Lung (tissue), 12 donors: ENCODE data around the gene ALK. TPM values are rescaled to one million over a fixed set of nuclear protein-coding genes. Genes with fewer than 3 reads are reported as not detected.

Experiments
- ATAC-seq: fragments of 200-7000 bp; cut with Tn5 transposase; one replicate; pipeline ENCODE4 v1.9.1; 2020; ENCODE audit warnings: moderate number of reproducible peaks; ENCODE audit not compliant: insufficient read depth, low FRiP score
- DNase-seq, 3 donors: peaks; one replicate each; pipeline ENCODE4 v3.0.0-alpha.2; 2013 to 2017
- H3K27ac ChIP-seq, 2 donors: one replicate each; pipeline ENCODE4 v1.5.1; 2013; ENCODE audit warnings: mild to moderate bottlenecking in 2 of 2, moderate library complexity in 2 of 2, control low read depth in 1 of 2, inconsistent platforms in 1 of 2, low read depth in 1 of 2, low read length in 1 of 2
- H3K27me3 ChIP-seq, 3 donors: one replicate each; pipeline ENCODE4 v1.5.1; 2013; ENCODE audit warnings: low read length in 2 of 3; ENCODE audit not compliant: control insufficient read depth in 3 of 3, insufficient read depth in 3 of 3
- H3K36me3 ChIP-seq, 4 donors: one replicate each; pipeline ENCODE4 v1.5.1; 2013; ENCODE audit warnings: low read length in 4 of 4, mild to moderate bottlenecking in 1 of 4, moderate library complexity in 1 of 4; ENCODE audit not compliant: control insufficient read depth in 4 of 4, insufficient read depth in 4 of 4
- H3K4me1 ChIP-seq, 5 donors: one replicate each; pipeline ENCODE4 v1.5.1; 2013; ENCODE audit warnings: low read length in 5 of 5, mild to moderate bottlenecking in 2 of 5, moderate library complexity in 1 of 5; ENCODE audit not compliant: control insufficient read depth in 5 of 5, insufficient read depth in 5 of 5
- H3K4me3 ChIP-seq: one replicate; pipeline ENCODE4 v1.5.1; 2013; ENCODE audit warnings: mild to moderate bottlenecking, control low read depth, moderate library complexity
- H3K9ac ChIP-seq, 2 donors: one replicate each; pipeline ENCODE4 v1.5.1; 2013; ENCODE audit warnings: low read length in 2 of 2, control low read depth in 1 of 2; ENCODE audit not compliant: insufficient read depth in 1 of 2
- H3K9me3 ChIP-seq, 4 donors: one replicate each; pipeline ENCODE4 v1.5.1; 2013; ENCODE audit warnings: low read length in 3 of 4, mild to moderate bottlenecking in 1 of 4, moderate library complexity in 1 of 4; ENCODE audit not compliant: control insufficient read depth in 4 of 4, insufficient read depth in 3 of 4
- WGBS, 2 donors: extraction: QIAGEN DNeasy Blood & Tissue Kit; methylation state at CpG; one replicate each; pipeline ENCODE4 v1.1.7; 2013; 5-methylcytosine and 5-hydroxymethylcytosine counted together
- polyA plus RNA-seq, 2 donors: library from polyadenylated mRNA; stranded (reverse); fragments of 200-250 nt; gene quantifications; one replicate each; pipeline ENCODE4 v1.2.1, GENCODE V29; 2013
- total RNA-seq, 2 donors: library from RNA; depleted of rRNA in 1 of 2; stranded (reverse); fragments of >200 nt in 1 of 2; gene quantifications; one replicate each; pipeline ENCODE4 v1.2.1, GENCODE V29; 2014 to 2021
- TF ChIP-seq, protein P1 (sequence below): IDR thresholded peaks from 2 replicates; pipeline ENCODE4 v1.5.1; 2012; ENCODE audit warnings: mild to moderate bottlenecking; ENCODE audit errors: control extremely low read depth, extremely low read depth
- donor health status: control.
- donor health status: control.
- donor health status: Bipolar disorder and iron deficiency.
- donor health status: healthy.
- donor health status: DM: yes; HTN: yes; CAD: no.

ALK gene
- total and polyA plus RNA-seq, 4 donors, result 0.09 to 0.25 (median 0.10) TPM; not detected in 1

DNA sequence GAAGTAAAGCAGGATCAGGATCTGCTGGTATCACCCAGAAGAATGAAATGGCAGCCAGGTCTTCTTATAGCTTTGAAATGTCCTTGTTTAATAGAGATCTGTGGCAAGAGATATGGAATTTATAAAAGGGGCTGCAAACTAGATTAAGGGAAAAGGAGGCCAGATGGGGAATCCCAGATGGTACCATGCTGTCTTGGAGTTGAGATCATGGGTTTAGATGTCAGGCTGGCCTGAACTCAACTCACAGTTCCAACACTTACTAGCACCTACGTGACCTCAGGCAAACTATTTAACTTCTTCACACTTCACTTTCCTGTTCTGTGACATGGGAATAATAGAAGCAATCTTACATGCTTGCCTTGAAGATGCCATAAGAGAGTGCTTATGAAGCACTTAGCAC lies 188.2 kb downstream of the ALK start:
- TF ChIP-seq, protein P1, sequence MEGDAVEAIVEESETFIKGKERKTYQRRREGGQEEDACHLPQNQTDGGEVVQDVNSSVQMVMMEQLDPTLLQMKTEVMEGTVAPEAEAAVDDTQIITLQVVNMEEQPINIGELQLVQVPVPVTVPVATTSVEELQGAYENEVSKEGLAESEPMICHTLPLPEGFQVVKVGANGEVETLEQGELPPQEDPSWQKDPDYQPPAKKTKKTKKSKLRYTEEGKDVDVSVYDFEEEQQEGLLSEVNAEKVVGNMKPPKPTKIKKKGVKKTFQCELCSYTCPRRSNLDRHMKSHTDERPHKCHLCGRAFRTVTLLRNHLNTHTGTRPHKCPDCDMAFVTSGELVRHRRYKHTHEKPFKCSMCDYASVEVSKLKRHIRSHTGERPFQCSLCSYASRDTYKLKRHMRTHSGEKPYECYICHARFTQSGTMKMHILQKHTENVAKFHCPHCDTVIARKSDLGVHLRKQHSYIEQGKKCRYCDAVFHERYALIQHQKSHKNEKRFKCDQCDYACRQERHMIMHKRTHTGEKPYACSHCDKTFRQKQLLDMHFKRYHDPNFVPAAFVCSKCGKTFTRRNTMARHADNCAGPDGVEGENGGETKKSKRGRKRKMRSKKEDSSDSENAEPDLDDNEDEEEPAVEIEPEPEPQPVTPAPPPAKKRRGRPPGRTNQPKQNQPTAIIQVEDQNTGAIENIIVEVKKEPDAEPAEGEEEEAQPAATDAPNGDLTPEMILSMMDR, result no peak
- H3K27ac ChIP-seq, result no peak overlapping the region
- H3K4me1 ChIP-seq, result no peaks in the 10 kb centered on the region
- DNase-seq, result no peak
- no peak for ATAC-seq
- no peaks in the 10 kb centered on the region for H3K36me3 ChIP-seq
- H3K9ac ChIP-seq, result no peak overlapping the region
- no peaks in the 10 kb centered on the region for H3K9me3 ChIP-seq
- WGBS, 2 donors, result 60 to 74% methylated on average over 1 of the region's 1 CpG
- no peaks in the 10 kb centered on the region for H3K27me3 ChIP-seq
- no peak overlapping the region for H3K4me3 ChIP-seq

DNA sequence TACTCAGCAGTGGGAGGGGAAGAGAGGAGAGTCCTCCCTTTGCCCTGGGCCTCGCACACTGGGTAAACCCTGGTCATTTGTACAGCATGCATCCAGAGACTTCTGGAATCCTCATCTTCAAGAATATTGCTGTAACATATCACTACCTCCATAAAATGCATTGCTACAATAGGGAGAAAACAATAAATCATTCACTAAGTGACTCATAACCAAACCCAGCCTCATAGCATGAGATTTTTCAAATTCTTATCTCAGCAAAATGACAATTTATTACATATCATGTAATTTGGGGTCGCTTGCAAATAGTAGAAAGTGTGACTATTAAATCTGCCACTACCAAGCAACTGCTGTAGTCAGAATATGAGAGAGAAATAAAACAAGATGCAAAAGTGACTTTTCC lies 189.4 kb downstream of the ALK start:
- Histone ChIP-seq H3K9ac (no peak overlapping the region), H3K9me3 (no peaks in the 10 kb centered on the region), H3K4me3 (no peak overlapping the region), H3K27me3 (no peaks in the 10 kb centered on the region), H3K36me3 (no peaks in the 10 kb centered on the region), H3K27ac (no peak overlapping the region), H3K4me1 (no peaks in the 10 kb centered on the region)
- TF ChIP-seq, protein P1, result no peak
- DNase-seq (no peak), ATAC-seq (no peak)
- WGBS, 2 donors, result 70 to 87% methylated on average over 2 of the region's 2 CpGs

DNA sequence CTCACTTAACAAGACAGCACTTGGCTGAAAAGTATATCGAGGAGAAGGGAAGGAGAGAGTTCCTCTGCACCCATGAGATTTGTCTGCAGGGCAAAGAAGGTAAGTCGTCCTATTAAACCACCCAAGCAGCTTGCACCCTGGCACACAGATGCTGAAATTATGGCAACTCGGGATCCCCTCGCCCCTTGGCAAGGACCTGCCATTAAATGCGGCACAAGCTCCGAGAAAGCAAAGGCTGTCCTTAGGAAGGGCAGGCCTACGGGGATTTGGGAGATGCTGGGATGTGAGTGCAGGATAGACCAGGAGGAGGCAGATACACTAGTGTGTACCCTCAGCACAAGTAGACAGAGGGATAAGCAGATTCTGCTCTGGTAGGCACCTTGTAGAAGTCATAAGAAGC lies 191.5 kb downstream of the ALK start:
- Histone ChIP-seq H3K36me3 (no peaks in the 10 kb centered on the region), H3K27me3 (no peaks in the 10 kb centered on the region), H3K9me3 (no peaks in the 10 kb centered on the region), H3K27ac (no peak overlapping the region), H3K9ac (no peak overlapping the region), H3K4me1 (no peaks in the 10 kb centered on the region), H3K4me3 (no peak overlapping the region)
- 86 to 87% methylated on average over 7 of the region's 7 CpGs for WGBS, 2 donors
- ATAC-seq (no peak), DNase-seq (no peak)
- TF ChIP-seq, protein P1, result no peak

DNA sequence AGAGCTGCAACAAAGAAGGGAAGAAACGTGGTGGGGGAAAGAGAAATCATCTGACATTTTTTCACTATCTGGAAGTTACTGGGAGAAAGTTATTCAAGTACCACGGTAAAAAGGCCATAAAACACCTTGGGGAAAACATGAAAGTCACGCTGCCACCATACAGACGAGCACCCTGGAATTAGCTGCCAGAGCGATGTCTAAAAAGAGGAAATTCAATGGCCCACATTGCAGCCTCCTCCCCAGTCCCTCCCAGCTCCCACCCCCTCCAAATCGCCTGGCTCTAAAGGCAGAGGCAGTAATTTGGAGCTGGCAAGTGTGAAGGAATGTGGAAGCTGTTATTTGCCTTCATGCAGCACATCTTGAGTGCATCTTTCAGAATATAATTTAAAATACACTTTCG lies 192.0 kb downstream of the ALK start:
- ATAC-seq, result no peak
- WGBS, 2 donors, result 21 to 28% methylated on average over 7 of the region's 7 CpGs
- DNase-seq, result no peak
- Histone ChIP-seq H3K36me3 (no peaks in the 10 kb centered on the region), H3K4me3 (no peak overlapping the region), H3K9ac (no peak overlapping the region), H3K27ac (no peak overlapping the region), H3K4me1 (no peaks in the 10 kb centered on the region), H3K27me3 (no peaks in the 10 kb centered on the region), H3K9me3 (no peaks in the 10 kb centered on the region)
- TF ChIP-seq, protein P1, result no peak
